Measurements from ENCODE around the gene ZNF423. TPM values are rescaled to one million over a fixed set of nuclear protein-coding genes. Genes with fewer than 3 reads are reported as not detected.

Gene ZNF423
- polyA plus RNA-seq, 4 donors: 0.54 to 10.3 (median 2.9) TPM; not detected in 1

DNA sequence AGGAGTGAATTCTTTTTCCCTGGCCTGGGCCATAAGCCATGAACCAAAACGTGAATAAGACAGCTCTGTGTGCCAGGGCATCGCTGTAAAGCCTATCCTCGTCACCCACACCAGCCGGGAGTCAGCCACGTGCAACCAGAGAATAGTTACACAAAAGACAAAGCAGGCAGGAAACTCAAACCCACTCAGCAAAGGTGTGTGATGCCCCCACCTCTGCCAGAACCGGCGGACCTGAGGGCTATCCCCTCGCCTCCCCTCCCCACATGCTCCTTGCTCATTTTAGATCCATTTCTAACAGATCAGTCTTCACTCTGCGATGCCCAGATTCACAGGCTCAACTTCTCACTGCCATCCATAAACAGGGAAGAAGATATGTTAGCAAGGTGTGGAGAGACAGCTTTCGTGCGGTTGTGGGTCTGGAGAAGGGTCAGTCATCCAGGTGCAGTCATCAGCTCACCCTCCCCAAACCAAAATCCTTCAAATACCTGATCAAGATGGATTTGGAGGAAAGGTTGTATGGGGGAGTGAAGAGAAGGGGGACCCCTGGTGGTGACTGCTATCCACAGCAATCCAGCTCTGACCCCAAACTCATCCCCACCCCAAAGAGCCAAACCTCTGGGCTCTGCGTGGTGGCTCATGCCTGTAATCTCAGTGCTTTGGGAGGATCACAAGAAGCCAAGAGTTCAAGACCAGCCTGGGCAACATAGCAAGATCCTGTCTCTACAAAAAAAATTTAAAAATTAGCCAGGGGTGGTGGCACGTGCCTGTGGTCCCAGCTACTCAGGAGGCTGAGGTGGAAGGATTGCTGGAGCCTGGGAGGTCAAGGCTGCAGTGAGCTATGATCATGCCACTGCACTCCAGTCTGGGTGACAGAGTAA, 263.1 kb downstream of the ZNF423 start:
- WGBS, 3 donors: 48 to 64% (median 50%) methylated on average over 13 of the region's 13 CpGs
- FAIRE-seq (no peak), DNase-seq (peak; percentile 17 to 59)
- Histone ChIP-seq H3K36me3 (ENCODE audit: control insufficient read depth in 3 of 3, insufficient read depth in 2 of 3, low read depth in 1 of 3, low read length in 3 of 3) (no peaks in the 10 kb centered on the region), H3K27ac (ENCODE audit: low read depth in 1 of 3, low read length in 2 of 3) (no peak overlapping the region), H3K4me1 (ENCODE audit: control insufficient read depth in 3 of 3, insufficient read depth in 2 of 3, low read depth in 1 of 3, low read length in 2 of 3) (no peaks in the 10 kb centered on the region), H3K27me3 (ENCODE audit: control insufficient read depth in 3 of 3, insufficient read depth in 3 of 3, low read length in 3 of 3) (no peaks in the 10 kb centered on the region), H3K4me3 (ENCODE audit: low read depth in 1 of 3, low read length in 3 of 3) (no peak overlapping the region), H3K9me3 (ENCODE audit: control insufficient read depth in 2 of 2, insufficient read depth in 1 of 2, low read depth in 1 of 2, low read length in 1 of 2) (no peaks in the 10 kb centered on the region)

- H3K27me3 ChIP-seq (ENCODE audit: control insufficient read depth in 3 of 3, insufficient read depth in 3 of 3, low read length in 3 of 3): no peaks in the 10 kb centered on the region
- no peak overlapping the region for H3K4me3 ChIP-seq (ENCODE audit: low read depth in 1 of 3, low read length in 3 of 3)
- no peaks in the 10 kb centered on the region for H3K9me3 ChIP-seq (ENCODE audit: control insufficient read depth in 2 of 2, insufficient read depth in 1 of 2, low read depth in 1 of 2, low read length in 1 of 2)
- H3K4me1 ChIP-seq (ENCODE audit: control insufficient read depth in 3 of 3, insufficient read depth in 2 of 3, low read depth in 1 of 3, low read length in 2 of 3): no peaks in the 10 kb centered on the region
- H3K27ac ChIP-seq (ENCODE audit: low read depth in 1 of 3, low read length in 2 of 3): no peak overlapping the region
- H3K36me3 ChIP-seq (ENCODE audit: control insufficient read depth in 3 of 3, insufficient read depth in 2 of 3, low read depth in 1 of 3, low read length in 3 of 3): no peaks in the 10 kb centered on the region
- 82 to 85% (median 84%) methylated on average over 21 of the region's 21 CpGs for WGBS, 3 donors
- DNase-seq (no peak), FAIRE-seq (no peak)
Observed at GRCh38 chr16:49590166-49590871, 265.6 kb downstream of the ZNF423 start.

DNA sequence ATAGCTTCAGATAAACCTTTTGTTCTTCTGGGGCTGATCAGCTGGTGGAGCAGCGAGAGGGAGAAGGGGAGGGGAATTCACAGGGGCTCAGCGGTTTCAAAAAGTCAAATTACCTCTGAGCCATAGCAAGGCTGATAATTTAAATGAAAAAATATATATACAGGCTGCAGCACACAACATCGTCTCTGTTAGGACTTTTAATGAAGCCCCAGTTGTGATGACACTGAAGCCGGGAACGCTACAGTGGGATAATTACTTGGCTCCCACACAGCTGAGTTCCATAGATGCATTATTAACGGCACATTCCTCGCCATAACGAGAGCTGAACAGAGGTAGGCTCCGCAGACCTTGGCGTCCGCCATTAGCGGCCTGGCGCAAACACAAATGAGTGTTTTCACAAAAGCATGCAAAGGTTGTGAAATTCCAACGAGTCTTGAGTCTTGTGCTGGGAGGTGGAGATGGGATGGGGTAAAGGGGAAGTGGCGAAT, 266.3 kb downstream of the ZNF423 start:
- H3K9me3 ChIP-seq (ENCODE audit: control insufficient read depth in 2 of 2, insufficient read depth in 1 of 2, low read depth in 1 of 2, low read length in 1 of 2): no peaks in the 10 kb centered on the region
- FAIRE-seq (no peak), DNase-seq (no peak)
- H3K4me3 ChIP-seq (ENCODE audit: low read depth in 1 of 3, low read length in 3 of 3): no peak overlapping the region
- 83 to 84% (median 84%) methylated on average over 15 of the region's 15 CpGs for WGBS, 3 donors
- H3K4me1 ChIP-seq (ENCODE audit: control insufficient read depth in 3 of 3, insufficient read depth in 2 of 3, low read depth in 1 of 3, low read length in 2 of 3): no peaks in the 10 kb centered on the region
- H3K27ac ChIP-seq (ENCODE audit: low read depth in 1 of 3, low read length in 2 of 3): no peak overlapping the region
- H3K36me3 ChIP-seq (ENCODE audit: control insufficient read depth in 3 of 3, insufficient read depth in 2 of 3, low read depth in 1 of 3, low read length in 3 of 3): no peaks in the 10 kb centered on the region
- no peaks in the 10 kb centered on the region for H3K27me3 ChIP-seq (ENCODE audit: control insufficient read depth in 3 of 3, insufficient read depth in 3 of 3, low read length in 3 of 3)

DNA sequence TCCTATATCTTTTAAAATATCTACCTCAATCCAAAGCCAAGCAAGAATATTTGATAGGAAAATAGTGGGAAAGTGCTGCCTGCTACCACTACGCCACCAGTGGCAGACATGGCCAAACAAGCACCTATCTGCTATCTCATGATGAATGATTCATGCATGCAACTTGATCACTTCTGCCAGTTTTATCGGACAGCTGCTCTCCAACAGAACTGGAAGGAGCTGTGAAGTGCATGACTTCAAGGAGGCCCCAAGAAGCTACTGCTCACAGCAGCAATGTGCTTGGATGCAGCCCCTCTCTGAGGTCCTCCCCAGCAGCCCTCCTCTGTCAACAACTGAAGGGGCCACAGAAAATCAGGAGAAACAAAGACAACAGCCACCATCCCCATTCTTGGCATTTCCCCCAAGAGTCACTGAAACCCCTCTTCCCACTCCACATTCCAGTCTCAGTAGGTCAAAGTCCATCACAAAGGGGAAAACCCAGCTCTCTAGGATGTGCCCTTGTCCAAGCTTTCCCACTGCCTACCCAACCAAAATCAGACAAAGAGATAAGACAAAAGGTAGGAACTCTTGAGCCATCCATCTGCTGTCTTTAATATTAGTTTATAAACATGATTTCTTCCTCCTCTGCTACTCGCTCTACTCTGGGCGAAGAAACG, 267.1 kb downstream of the ZNF423 start:
- no peaks in the 10 kb centered on the region for H3K27me3 ChIP-seq (ENCODE audit: control insufficient read depth in 3 of 3, insufficient read depth in 3 of 3, low read length in 3 of 3)
- H3K27ac ChIP-seq (ENCODE audit: low read depth in 1 of 3, low read length in 2 of 3): no peak overlapping the region
- H3K36me3 ChIP-seq (ENCODE audit: control insufficient read depth in 3 of 3, insufficient read depth in 2 of 3, low read depth in 1 of 3, low read length in 3 of 3): no peaks in the 10 kb centered on the region
- FAIRE-seq (no peak), DNase-seq (no peak)
- no peaks in the 10 kb centered on the region for H3K4me1 ChIP-seq (ENCODE audit: control insufficient read depth in 3 of 3, insufficient read depth in 2 of 3, low read depth in 1 of 3, low read length in 2 of 3)
- 66 to 89% (median 81%) methylated on average over 5 of the region's 5 CpGs for WGBS, 3 donors
- no peaks in the 10 kb centered on the region for H3K9me3 ChIP-seq (ENCODE audit: control insufficient read depth in 2 of 2, insufficient read depth in 1 of 2, low read depth in 1 of 2, low read length in 1 of 2)
- H3K4me3 ChIP-seq (ENCODE audit: low read depth in 1 of 3, low read length in 3 of 3): no peak overlapping the region

DNA sequence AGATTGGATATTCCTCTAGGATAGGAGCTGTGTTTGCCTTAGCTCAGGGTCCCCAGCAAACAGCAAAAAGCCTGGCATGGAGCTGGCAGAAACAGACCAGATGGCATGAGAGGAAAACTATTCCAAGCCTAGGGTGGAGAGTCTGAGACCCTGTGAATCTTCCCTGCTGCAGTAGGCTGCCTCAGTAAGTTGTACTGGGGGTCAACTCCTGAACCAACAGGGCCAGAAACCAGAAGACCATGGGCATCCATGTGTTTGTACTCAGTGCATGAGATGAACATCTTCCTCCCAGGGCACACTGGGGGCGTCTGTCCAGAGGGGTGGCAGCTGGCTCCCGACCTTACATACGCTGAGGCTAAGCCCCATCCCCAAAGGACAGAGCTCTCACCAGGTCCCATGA, 267.9 kb downstream of the ZNF423 start:
- Histone ChIP-seq H3K27ac (ENCODE audit: low read depth in 1 of 3, low read length in 2 of 3) (no peak overlapping the region), H3K9me3 (ENCODE audit: control insufficient read depth in 2 of 2, insufficient read depth in 1 of 2, low read depth in 1 of 2, low read length in 1 of 2) (no peaks in the 10 kb centered on the region), H3K36me3 (ENCODE audit: control insufficient read depth in 3 of 3, insufficient read depth in 2 of 3, low read depth in 1 of 3, low read length in 3 of 3) (no peaks in the 10 kb centered on the region), H3K27me3 (ENCODE audit: control insufficient read depth in 3 of 3, insufficient read depth in 3 of 3, low read length in 3 of 3) (no peaks in the 10 kb centered on the region), H3K4me3 (ENCODE audit: low read depth in 1 of 3, low read length in 3 of 3) (no peak overlapping the region), H3K4me1 (ENCODE audit: control insufficient read depth in 3 of 3, insufficient read depth in 2 of 3, low read depth in 1 of 3, low read length in 2 of 3) (no peaks in the 10 kb centered on the region)
- 73 to 91% (median 90%) methylated on average over 3 of the region's 3 CpGs for WGBS, 3 donors
- DNase-seq (no peak), FAIRE-seq (no peak)

- WGBS, 3 donors: 79 to 91% (median 89%) methylated on average over 1 of the region's 1 CpG
- H3K9me3 ChIP-seq (ENCODE audit: control insufficient read depth in 2 of 2, insufficient read depth in 1 of 2, low read depth in 1 of 2, low read length in 1 of 2): no peaks in the 10 kb centered on the region
- FAIRE-seq (no peak), DNase-seq (no peak)
- H3K27ac ChIP-seq (ENCODE audit: low read depth in 1 of 3, low read length in 2 of 3): no peak overlapping the region
- no peak overlapping the region for H3K4me3 ChIP-seq (ENCODE audit: low read depth in 1 of 3, low read length in 3 of 3)
- no peaks in the 10 kb centered on the region for H3K36me3 ChIP-seq (ENCODE audit: control insufficient read depth in 3 of 3, insufficient read depth in 2 of 3, low read depth in 1 of 3, low read length in 3 of 3)
- no peaks in the 10 kb centered on the region for H3K27me3 ChIP-seq (ENCODE audit: control insufficient read depth in 3 of 3, insufficient read depth in 3 of 3, low read length in 3 of 3)
- H3K4me1 ChIP-seq (ENCODE audit: control insufficient read depth in 3 of 3, insufficient read depth in 2 of 3, low read depth in 1 of 3, low read length in 2 of 3): no peaks in the 10 kb centered on the region
Observed at GRCh38 chr16:49587511-49587910, 268.4 kb downstream of the ZNF423 start.

DNA sequence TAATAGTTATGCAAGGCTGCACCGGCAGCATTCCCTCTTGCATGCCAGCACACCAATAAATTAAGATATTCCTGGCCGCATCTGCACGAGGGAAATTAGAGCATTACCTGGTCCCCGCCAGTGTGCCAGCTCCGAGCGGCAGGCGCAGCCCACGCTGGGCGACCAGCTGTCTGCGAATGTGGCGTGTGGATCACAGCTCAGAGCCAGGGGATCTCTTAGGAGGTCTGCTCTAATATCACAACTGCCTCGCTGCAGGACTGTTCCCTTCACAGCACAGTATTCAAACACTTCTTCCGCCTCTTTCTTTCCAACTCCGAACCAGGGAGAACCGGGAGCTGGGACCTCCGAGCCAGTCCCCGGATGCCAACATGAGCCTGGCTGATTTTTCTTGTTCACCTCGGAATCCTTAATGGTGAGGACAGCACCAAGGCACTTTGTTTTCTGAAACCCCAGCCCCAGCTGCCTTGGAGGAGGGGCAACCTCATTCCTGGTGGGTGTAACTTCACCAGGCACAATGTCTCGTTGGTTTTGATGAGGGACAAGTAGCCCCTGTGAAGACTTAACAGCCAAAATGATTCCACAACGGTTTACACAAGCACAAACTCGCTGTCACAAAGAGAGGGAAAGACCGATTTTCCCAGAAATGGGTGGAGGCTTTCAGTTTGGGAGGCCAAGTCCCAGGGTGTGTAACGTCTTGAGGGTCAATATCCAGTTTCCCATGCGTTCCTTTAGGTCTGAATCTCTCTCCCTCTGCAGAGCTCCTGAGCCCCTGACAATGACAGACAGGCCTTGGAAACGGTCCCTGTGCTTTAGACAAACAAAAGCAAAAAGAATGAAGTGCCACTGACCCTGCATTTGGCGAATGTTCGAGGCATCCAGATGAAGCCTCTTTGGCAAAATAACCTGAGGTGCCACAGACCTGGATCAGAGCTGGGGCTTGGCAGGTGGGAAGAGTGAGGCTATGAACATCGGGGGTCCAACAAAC, 269.2 kb downstream of the ZNF423 start:
- WGBS, 3 donors: 75 to 79% (median 78%) methylated on average over 28 of the region's 28 CpGs
- DNase-seq: no peak
- H3K27ac ChIP-seq (ENCODE audit: low read depth in 1 of 3, low read length in 2 of 3): peak overlapping the region in 1 of 3 donors; percentile 38
- H3K4me1 ChIP-seq (ENCODE audit: control insufficient read depth in 3 of 3, insufficient read depth in 2 of 3, low read depth in 1 of 3, low read length in 2 of 3): no peaks in the 10 kb centered on the region
- no peaks in the 10 kb centered on the region for H3K9me3 ChIP-seq (ENCODE audit: control insufficient read depth in 2 of 2, insufficient read depth in 1 of 2, low read depth in 1 of 2, low read length in 1 of 2)
- H3K27me3 ChIP-seq (ENCODE audit: control insufficient read depth in 3 of 3, insufficient read depth in 3 of 3, low read length in 3 of 3): no peaks in the 10 kb centered on the region
- FAIRE-seq: no peak
- no peak overlapping the region for H3K4me3 ChIP-seq (ENCODE audit: low read depth in 1 of 3, low read length in 3 of 3)
- H3K36me3 ChIP-seq (ENCODE audit: control insufficient read depth in 3 of 3, insufficient read depth in 2 of 3, low read depth in 1 of 3, low read length in 3 of 3): no peaks in the 10 kb centered on the region

Data from small intestine (tissue), 7 donors.